Mammary epithelial cell (primary cell): ENCODE data around the gene RNASE1.

Experiments used
- CTCF ChIP-seq, 2 donors: IDR thresholded peaks in 1 of 2; conservative IDR thresholded peaks in 1 of 2; 2 replicates each; pipeline ENCODE4 v1.5.1; 2011 to 2012; ENCODE audit warnings: inconsistent platforms in 2 of 2, low read length in 2 of 2, mild to moderate bottlenecking in 2 of 2, control low read depth in 1 of 2, low read depth in 1 of 2; ENCODE audit not compliant: insufficient read depth in 1 of 2; ENCODE audit errors: extremely low read depth in 1 of 2
- EZH2 ChIP-seq: IDR thresholded peaks from 2 replicates; pipeline ENCODE4 v1.6.1; 2012; ENCODE audit warnings: low read length, inconsistent platforms, borderline replicate concordance

GRCh38 chr14:20797164-20797563, 5.5 kb downstream of the RNASE1 start:
- TF ChIP-seq EZH2 (no peak), CTCF (conservative IDR thresholded peaks at IDR 0.05 in 1 of 2, IDR thresholded peaks at IDR 0.05 in 1 of 2; ENCODE audit: extremely low read depth in 1 of 2, insufficient read depth in 1 of 2, low read depth in 1 of 2, low read length in 2 of 2) (no peak)
